Gastroesophageal sphincter (tissue), 3 donors: ENCODE measurements around the gene NEDD4.

Source experiments
- POLR2AphosphoS5 ChIP-seq: sonication (generic); formaldehyde crosslinking; IDR thresholded peaks from one replicate; pipeline ENCODE4 v1.6.1; 2017; ENCODE audit warnings: antibody characterized with exemption
- TF ChIP-seq, protein P1 (sequence below), 4 experiments: fragments of 200-600 bp in 2 of 4; fragments of 450-650 bp in 2 of 4; sonication (generic) in 1 of 4; IDR thresholded peaks; one replicate each; pipeline ENCODE4 v1.5.1; 2017 to 2019; ENCODE audit warnings: antibody characterized with exemption in 4 of 4, mild to moderate bottlenecking in 2 of 4, moderate library complexity in 2 of 4

DNA sequence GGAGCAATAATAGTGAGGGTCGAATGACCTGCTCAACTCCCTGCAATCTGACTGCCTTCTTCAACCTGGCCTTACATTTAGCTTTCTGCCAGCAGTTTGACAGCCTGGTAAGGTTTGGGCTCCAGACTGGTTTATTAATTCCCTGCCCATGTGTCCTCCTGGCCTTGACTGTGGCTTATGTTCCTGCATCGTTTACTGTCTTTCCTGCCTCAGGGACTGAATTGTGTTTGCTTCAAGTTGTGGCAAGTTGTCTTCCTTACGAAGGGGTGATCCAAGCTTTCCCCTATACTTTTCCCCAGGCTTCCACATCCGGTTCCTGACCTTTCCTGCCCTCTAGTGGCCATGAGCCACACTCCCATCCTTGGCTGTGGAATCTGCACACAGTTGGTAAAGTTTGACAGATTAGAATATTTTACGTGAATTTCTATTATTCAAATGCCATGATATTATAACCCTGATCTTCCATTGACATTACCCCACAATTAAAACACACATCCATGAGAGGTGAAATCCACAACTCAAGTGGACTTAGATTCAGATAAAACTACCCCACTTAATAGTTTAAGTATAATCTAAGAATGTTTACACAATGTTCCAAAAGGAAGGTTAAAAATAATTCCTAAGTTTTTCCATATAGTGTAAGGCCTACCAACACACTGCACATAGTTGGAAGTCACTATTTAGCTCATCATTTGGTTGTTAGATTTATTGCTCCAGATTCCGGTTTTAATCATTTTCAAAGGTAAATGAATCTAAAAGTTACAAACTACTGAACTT, 95.7 kb downstream of the NEDD4 start:
- no peak for TF ChIP-seq POLR2AphosphoS5
- TF ChIP-seq, protein P1, sequence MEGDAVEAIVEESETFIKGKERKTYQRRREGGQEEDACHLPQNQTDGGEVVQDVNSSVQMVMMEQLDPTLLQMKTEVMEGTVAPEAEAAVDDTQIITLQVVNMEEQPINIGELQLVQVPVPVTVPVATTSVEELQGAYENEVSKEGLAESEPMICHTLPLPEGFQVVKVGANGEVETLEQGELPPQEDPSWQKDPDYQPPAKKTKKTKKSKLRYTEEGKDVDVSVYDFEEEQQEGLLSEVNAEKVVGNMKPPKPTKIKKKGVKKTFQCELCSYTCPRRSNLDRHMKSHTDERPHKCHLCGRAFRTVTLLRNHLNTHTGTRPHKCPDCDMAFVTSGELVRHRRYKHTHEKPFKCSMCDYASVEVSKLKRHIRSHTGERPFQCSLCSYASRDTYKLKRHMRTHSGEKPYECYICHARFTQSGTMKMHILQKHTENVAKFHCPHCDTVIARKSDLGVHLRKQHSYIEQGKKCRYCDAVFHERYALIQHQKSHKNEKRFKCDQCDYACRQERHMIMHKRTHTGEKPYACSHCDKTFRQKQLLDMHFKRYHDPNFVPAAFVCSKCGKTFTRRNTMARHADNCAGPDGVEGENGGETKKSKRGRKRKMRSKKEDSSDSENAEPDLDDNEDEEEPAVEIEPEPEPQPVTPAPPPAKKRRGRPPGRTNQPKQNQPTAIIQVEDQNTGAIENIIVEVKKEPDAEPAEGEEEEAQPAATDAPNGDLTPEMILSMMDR (IDR thresholded peaks at IDR 0.05) = peak; percentile 54 to 79 (median 55)
